ENCODE results near the gene MTG2. TPM values are rescaled to one million over a fixed set of nuclear protein-coding genes. Genes with fewer than 3 reads are reported as not detected.

MTG2 gene
- total RNA-seq, 4 donors from 2014 or later: 21.4 to 42.0 (median 29.1) TPM

GRCh38 chr20:62217913-62218773 lies 35.3 kb downstream of the MTG2 start:
- no peak overlapping the region for H3K4me3 ChIP-seq (ENCODE audit: low read depth, poor library complexity, severe bottlenecking)
- TF ChIP-seq CTCF (IDR thresholded peaks at IDR 0.05) (no peak), POLR2A (IDR thresholded peaks at IDR 0.05) (no peak)
- 46 to 52% methylated on average over 33 to 37 of the region's 38 CpGs for WGBS, 2 donors
- intact Hi-C loops (cut with DNase I; ENCODE audit: low total_unique reads): no loop called here
- no peak for DNase-seq (ENCODE audit: low spot score in 2 of 2)

- WGBS, 2 donors: 2 to 6% methylated on average over 32 to 52 of the region's 84 CpGs
- intact Hi-C loops (cut with DNase I; ENCODE audit: low total_unique reads): no loop called here
- TF ChIP-seq CTCF (IDR thresholded peaks at IDR 0.05) (no peak), POLR2A (IDR thresholded peaks at IDR 0.05) (no peak)
- H3K4me3 ChIP-seq (ENCODE audit: low read depth, poor library complexity, severe bottlenecking): no peak overlapping the region
- DNase-seq (ENCODE audit: low spot score in 2 of 2): no peak
Observed at GRCh38 chr20:62219101-62219991, 36.5 kb downstream of the MTG2 start.

- TF ChIP-seq CTCF (IDR thresholded peaks at IDR 0.05): no peak
- TF ChIP-seq POLR2A (IDR thresholded peaks at IDR 0.05): no peak
- no peak for DNase-seq (ENCODE audit: low spot score in 2 of 2)
- 0 to 1% methylated on average over 7 to 23 of the region's 84 CpGs for WGBS, 2 donors
- intact Hi-C loops (cut with DNase I; ENCODE audit: low total_unique reads): no loop called here
- H3K4me3 ChIP-seq (ENCODE audit: low read depth, poor library complexity, severe bottlenecking): no peak within 1 kb of the TSS
Observed at GRCh38 chr20:62219992-62220665, 37.3 kb downstream of the MTG2 start, which contains the start of gene HRH3. Gene HRH3 (minus strand): TSS chr20:62220278. CDS start chr20:62219970, 308 bp downstream.

- no peak overlapping the region for H3K4me3 ChIP-seq (ENCODE audit: low read depth, poor library complexity, severe bottlenecking)
- WGBS, 2 donors: 2 to 4% methylated on average over 36 to 37 of the region's 46 CpGs
- DNase-seq (ENCODE audit: low spot score in 2 of 2): no peak
- no peak for TF ChIP-seq POLR2A (IDR thresholded peaks at IDR 0.05)
- peak in 1 of 3 donors; percentile 13 for TF ChIP-seq CTCF (IDR thresholded peaks at IDR 0.05)
- intact Hi-C loops (cut with DNase I; ENCODE audit: low total_unique reads): no loop called here
Observed at GRCh38 chr20:62220666-62221568, 38.1 kb downstream of the MTG2 start.

Measured in lower leg skin (tissue), 4 donors.